GM12892 (cell line): ENCODE measurements around the gene MAP3K9.

Source experiments
- POLR2A ChIP-seq: IDR thresholded peaks from 2 replicates; pipeline ENCODE4 v1.6.1; 2011; ENCODE audit warnings: low read depth, low read length, control low read depth
- TAF1 ChIP-seq: IDR thresholded peaks from 2 replicates; pipeline ENCODE4 v1.6.1; 2011; ENCODE audit warnings: low read depth, mild to moderate bottlenecking, control low read depth, low read length, borderline replicate concordance

GRCh38 chr14:70683983-70684382 lies 125.3 kb downstream of the MAP3K9 start:
- TF ChIP-seq POLR2A: no peak
- TF ChIP-seq TAF1: no peak
